Posterior cingulate gyrus (tissue), 11 donors: ENCODE measurements around the gene SMIM28.
"Not testable (repeated sequence)": the region's sequence is repeated elsewhere in the genome, so short reads cannot be mapped to it uniquely, and the experiment has no call there.

Experiments used
- DNase-seq, 10 donors: peaks; one replicate each; pipeline versions ENCODE4 v3.0.0 to v3.0.0-alpha.2; 2020 to 2021; ENCODE audit warnings: mixed read lengths in 3 of 10
- intact Hi-C: fragments of 100-400 bp; cut with DNase I; formaldehyde crosslinking; loops from one replicate; pipeline ENCODE4 v1.15.1; 2023

SMIM28 gene

GRCh38 chr6:138377844-138378243 is at the start of gene SMIM28:
Gene SMIM28 (plus strand): TSS chr6:138377905. CDS start chr6:138378073, 168 bp downstream.
- intact Hi-C loops: no loop called here
- peak in 2 of 10 donors; percentile 67 to 75 for DNase-seq

GRCh38 chr6:138328210-138328609 is 49.5 kb upstream of the SMIM28 start:
- DNase-seq: no peak
- intact Hi-C loops: no loop called here

- no peak for DNase-seq
- intact Hi-C loops: no loop called here
Measured at GRCh38 chr6:138330763-138331162, 46.9 kb upstream of the SMIM28 start.

- DNase-seq: no peak
- intact Hi-C loops: no loop called here
Measured at GRCh38 chr6:138331444-138331843, 46.3 kb upstream of the SMIM28 start.

- intact Hi-C loops: no loop called here
- DNase-seq: no peak
Measured at GRCh38 chr6:138331984-138332383, 45.7 kb upstream of the SMIM28 start.

GRCh38 chr6:138334000-138334399 is 43.7 kb upstream of the SMIM28 start:
- intact Hi-C loops: no loop called here
- DNase-seq: peak in 1 of 10 donors; percentile 64

- intact Hi-C loops: no loop called here
- peak in 2 of 10 donors; percentile 54 to 78 for DNase-seq
Measured at GRCh38 chr6:138334963-138335362, 42.7 kb upstream of the SMIM28 start.

- DNase-seq: peak in 1 of 10 donors; percentile 64
- intact Hi-C loops: no loop called here
Measured at GRCh38 chr6:138336221-138336620, 41.5 kb upstream of the SMIM28 start.

- no peak for DNase-seq
- intact Hi-C loops: no loop called here
Measured at GRCh38 chr6:138337076-138337475, 40.6 kb upstream of the SMIM28 start.

- intact Hi-C loops: no loop called here
- peak in 1 of 10 donors; percentile 9 for DNase-seq
Measured at GRCh38 chr6:138339024-138339423, 38.7 kb upstream of the SMIM28 start.

- intact Hi-C loops: no loop called here
- DNase-seq: no peak
Measured at GRCh38 chr6:138341176-138341575, 36.5 kb upstream of the SMIM28 start.

- DNase-seq: no peak
- intact Hi-C loops: no loop called here
Measured at GRCh38 chr6:138343112-138343511, 34.6 kb upstream of the SMIM28 start.

- DNase-seq: no peak
- intact Hi-C loops: no loop called here
Measured at GRCh38 chr6:138345565-138346285, 32.0 kb upstream of the SMIM28 start.

GRCh38 chr6:138346302-138347195 is 31.2 kb upstream of the SMIM28 start:
- DNase-seq: no peak
- intact Hi-C loops: no loop called here

GRCh38 chr6:138347864-138348263 is 29.8 kb upstream of the SMIM28 start:
- intact Hi-C loops: no loop called here
- DNase-seq: no peak

GRCh38 chr6:138349891-138350290 is 27.8 kb upstream of the SMIM28 start:
- DNase-seq: no peak
- intact Hi-C loops: no loop called here

GRCh38 chr6:138357928-138358327 is 19.8 kb upstream of the SMIM28 start:
- no peak for DNase-seq
- intact Hi-C loops: no loop called here

- DNase-seq, intact Hi-C loops: not testable (repeated sequence)
Measured at GRCh38 chr6:138368684-138369083, 9.0 kb upstream of the SMIM28 start.

- no peak for DNase-seq
- intact Hi-C loops: no loop called here
Measured at GRCh38 chr6:138370631-138371451, 6.9 kb upstream of the SMIM28 start.

- intact Hi-C loops: no loop called here
- no peak for DNase-seq
Measured at GRCh38 chr6:138371452-138371711, 6.3 kb upstream of the SMIM28 start.

- intact Hi-C loops: no loop called here
- no peak for DNase-seq
Measured at GRCh38 chr6:138371720-138372119, 6.0 kb upstream of the SMIM28 start.
